KMS-11 (cell line): Measurements from ENCODE around the gene DISP3.

ENCODE experiments used
- H2AFZ ChIP-seq: fragments of 200-600 bp; sonication (generic); 2 replicates; pipeline ENCODE4 v1.6.1; 2016; ENCODE audit warnings: antibody characterized with exemption, mixed run types, low read depth
- H3K27ac ChIP-seq: fragments of 200-600 bp; sonication (generic); 2 replicates; pipeline ENCODE4 v1.6.1; 2016; ENCODE audit warnings: mild to moderate bottlenecking, mixed run types
- H3K27me3 ChIP-seq: fragments of 200-600 bp; sonication (generic); 2 replicates; pipeline ENCODE4 v1.6.1; 2017; ENCODE audit warnings: mild to moderate bottlenecking, low read depth, mixed run types, moderate library complexity; ENCODE audit not compliant: insufficient read depth
- H3K36me3 ChIP-seq: fragments of 200-600 bp; sonication (generic); 2 replicates; pipeline ENCODE4 v1.6.1; 2017; ENCODE audit warnings: mild to moderate bottlenecking, mixed run types; ENCODE audit not compliant: insufficient read depth
- H3K4me1 ChIP-seq: fragments of 200-600 bp; sonication (generic); 2 replicates; pipeline ENCODE4 v1.6.1; 2016; ENCODE audit warnings: mild to moderate bottlenecking, low read depth, mixed run types; ENCODE audit not compliant: poor library complexity, severe bottlenecking
- H3K4me2 ChIP-seq: fragments of 200-600 bp; sonication (generic); 2 replicates; pipeline ENCODE4 v1.7.0; 2016; ENCODE audit warnings: mild to moderate bottlenecking, mixed run types
- H3K4me3 ChIP-seq: fragments of 200-600 bp; sonication (generic); IDR thresholded peaks from 2 replicates; pipeline ENCODE4 v1.6.1; 2017; ENCODE audit warnings: low read depth, low read length, mixed read lengths; ENCODE audit not compliant: insufficient read depth
- H3K79me2 ChIP-seq: fragments of 200-600 bp; sonication (generic); 2 replicates; pipeline ENCODE4 v1.6.1; 2016; ENCODE audit warnings: low read depth, mixed run types; ENCODE audit not compliant: insufficient read depth
- H3K9ac ChIP-seq: fragments of 200-600 bp; sonication (generic); 2 replicates; pipeline ENCODE4 v1.6.1; 2016; ENCODE audit warnings: mild to moderate bottlenecking, mixed run types
- H4K20me1 ChIP-seq: fragments of 200-600 bp; sonication (generic); 2 replicates; pipeline ENCODE4 v1.6.1; 2016; ENCODE audit warnings: mild to moderate bottlenecking, mixed run types; ENCODE audit not compliant: insufficient read depth
- CTCF ChIP-seq: fragments of 200-600 bp; sonication (generic); conservative IDR thresholded peaks from 2 replicates; pipeline ENCODE4 v1.6.1; 2017; ENCODE audit warnings: low read depth, mild to moderate bottlenecking, antibody characterized with exemption, low read length, moderate library complexity, mixed read lengths

The DISP3 gene

GRCh38 chr1:11505591-11506538, 26.9 kb downstream of the DISP3 start:
- TF ChIP-seq CTCF = no peak
- H3K4me1 ChIP-seq = no peaks in the 10 kb centered on the region
- H2AFZ ChIP-seq = no peak overlapping the region
- no peak overlapping the region for H3K9ac ChIP-seq
- H3K79me2 ChIP-seq = no peaks in the 10 kb centered on the region
- H4K20me1 ChIP-seq = no peaks in the 10 kb centered on the region
- no peaks in the 10 kb centered on the region for H3K36me3 ChIP-seq
- H3K4me2 ChIP-seq = no peak overlapping the region
- no peaks in the 10 kb centered on the region for H3K27me3 ChIP-seq
- no peak overlapping the region for H3K27ac ChIP-seq
- no peak overlapping the region for H3K4me3 ChIP-seq

- H3K79me2 ChIP-seq = no peaks in the 10 kb centered on the region
- no peak overlapping the region for H3K4me3 ChIP-seq
- no peaks in the 10 kb centered on the region for H4K20me1 ChIP-seq
- H3K36me3 ChIP-seq = no peaks in the 10 kb centered on the region
- H3K9ac ChIP-seq = no peak overlapping the region
- H3K27me3 ChIP-seq = no peaks in the 10 kb centered on the region
- H2AFZ ChIP-seq = no peak overlapping the region
- no peak for TF ChIP-seq CTCF
- no peak overlapping the region for H3K27ac ChIP-seq
- H3K4me1 ChIP-seq = no peaks in the 10 kb centered on the region
- no peak overlapping the region for H3K4me2 ChIP-seq
These were observed 28.4 kb downstream of the DISP3 start for GRCh38 chr1:11507309-11507708.

GRCh38 chr1:11513681-11514080, 34.7 kb downstream of the DISP3 start:
- Histone ChIP-seq H3K79me2 (no peaks in the 10 kb centered on the region), H4K20me1 (no peaks in the 10 kb centered on the region), H3K4me1 (no peaks in the 10 kb centered on the region), H3K36me3 (no peaks in the 10 kb centered on the region), H3K4me2 (no peak overlapping the region), H3K27me3 (no peaks in the 10 kb centered on the region), H3K27ac (no peak overlapping the region), H3K9ac (no peak overlapping the region), H2AFZ (no peak overlapping the region), H3K4me3 (no peak overlapping the region)
- no peak for TF ChIP-seq CTCF

GRCh38 chr1:11514366-11514765, 35.4 kb downstream of the DISP3 start:
- H3K27ac ChIP-seq = no peak overlapping the region
- H3K27me3 ChIP-seq = no peaks in the 10 kb centered on the region
- no peaks in the 10 kb centered on the region for H3K79me2 ChIP-seq
- no peaks in the 10 kb centered on the region for H3K4me1 ChIP-seq
- no peak overlapping the region for H3K9ac ChIP-seq
- no peak overlapping the region for H3K4me3 ChIP-seq
- H3K4me2 ChIP-seq = no peak overlapping the region
- no peaks in the 10 kb centered on the region for H3K36me3 ChIP-seq
- TF ChIP-seq CTCF = no peak
- H2AFZ ChIP-seq = no peak overlapping the region
- H4K20me1 ChIP-seq = no peaks in the 10 kb centered on the region
